Caco-2 (cell line): ENCODE measurements around the gene NUP160. TPM values are rescaled to one million over a fixed set of nuclear protein-coding genes. Genes with fewer than 3 reads are reported as not detected.

ENCODE experiments used
- BruUV-seq: library from RNA; stranded (reverse); fragments of 400-500 nt; replicated peaks from 2 replicates; lab custom pipeline; 2021; lab: Mats Ljungman, UMichigan
- CTCF ChIA-PET: fragments of 300-600 bp; sonication (Branson Sonifier 250); formaldehyde crosslinking; loops from one replicate; lab custom pipeline; 2022; ENCODE audit warnings: antibody characterized with exemption; lab: Charles Lee
- POLR2A ChIA-PET: fragments of 300-600 bp; sonication (Branson Sonifier 250); formaldehyde crosslinking; loops from one replicate; lab custom pipeline; 2022; ENCODE audit warnings: antibody characterized with exemption; lab: Charles Lee
- DNase-seq, 2 experiments: peaks; one replicate each; pipeline versions ENCODE4 v3.0.0 to v3.0.0-alpha.2; 2020 to 2022
- H3K27me3 ChIP-seq: replicated peaks from 2 replicates; pipeline ENCODE4 v1.6.0; 2011; ENCODE audit warnings: low read length; ENCODE audit not compliant: control insufficient read depth, insufficient read depth
- H3K36me3 ChIP-seq: 2 replicates; pipeline ENCODE4 v1.5.1; 2011; ENCODE audit warnings: low read length; ENCODE audit not compliant: control insufficient read depth, insufficient read depth
- H3K4me1 ChIP-seq: fragments of 250-450 bp; sonication (Bioruptor Pico); 2 replicates; pipeline ENCODE4 v1.5.1; 2020; ENCODE audit warnings: mild to moderate bottlenecking
- H3K4me3 ChIP-seq: 2 replicates; pipeline ENCODE4 v1.5.1; 2011; ENCODE audit warnings: low read depth, mild to moderate bottlenecking, control low read depth, low read length
- H3K9me3 ChIP-seq: fragments of 250-450 bp; sonication (Bioruptor Pico); 2 replicates; pipeline ENCODE4 v1.5.1; 2020; ENCODE audit warnings: mild to moderate bottlenecking, moderate library complexity
- H3K27ac Mint-ChIP-seq: one replicate; pipeline ENCODE4 v1.8.0; 2022; ENCODE audit warnings: mixed read lengths; ENCODE audit not compliant: unreplicated experiment
- H3K27me3 Mint-ChIP-seq: one replicate; pipeline ENCODE4 v1.8.0; 2022; ENCODE audit warnings: mixed read lengths; ENCODE audit not compliant: insufficient read depth, unreplicated experiment
- H3K36me3 Mint-ChIP-seq: one replicate; pipeline ENCODE4 v1.8.0; 2022; ENCODE audit warnings: mild to moderate bottlenecking, mixed read lengths; ENCODE audit not compliant: insufficient read depth, unreplicated experiment
- H3K4me1 Mint-ChIP-seq: one replicate; pipeline ENCODE4 v1.8.0; 2022; ENCODE audit warnings: low read depth, mixed read lengths; ENCODE audit not compliant: unreplicated experiment
- H3K4me3 Mint-ChIP-seq: one replicate; pipeline ENCODE4 v1.8.0; 2022; ENCODE audit warnings: mild to moderate bottlenecking, moderate library complexity, mixed read lengths; ENCODE audit not compliant: unreplicated experiment
- H3K9me3 Mint-ChIP-seq: one replicate; pipeline ENCODE4 v1.8.0; 2022; ENCODE audit warnings: mixed read lengths; ENCODE audit not compliant: unreplicated experiment
- intact Hi-C: fragments of 100-400 bp; cut with micrococcal nuclease; formaldehyde crosslinking; loops from one replicate; pipeline ENCODE4 v1.10.0; 2022; ENCODE audit not compliant: unreplicated experiment
- total RNA-seq: library from RNA; stranded (reverse); gene quantifications from 2 replicates; pipeline ENCODE4 v1.2.3, GENCODE V29; 2022
- TF ChIP-seq, protein P1 (sequence below), 2 experiments: fragments of 200-600 bp in 1 of 2; IDR thresholded peaks; 1 replicate in 1 of 2; 2 replicates in 1 of 2; pipeline versions ENCODE4 v1.5.1 to v1.8.0; 2011 to 2022; ENCODE audit warnings: antibody characterized with exemption in 1 of 2, control low read depth in 1 of 2, inconsistent platforms in 1 of 2, low read depth in 1 of 2, low read length in 1 of 2, mild to moderate bottlenecking in 1 of 2, moderate library complexity in 1 of 2; ENCODE audit not compliant: insufficient read depth in 1 of 2, severe bottlenecking in 1 of 2, unreplicated experiment in 1 of 2

NUP160 gene
- total RNA-seq, 1 experiment from 2014 or later: 72.9 TPM

DNA sequence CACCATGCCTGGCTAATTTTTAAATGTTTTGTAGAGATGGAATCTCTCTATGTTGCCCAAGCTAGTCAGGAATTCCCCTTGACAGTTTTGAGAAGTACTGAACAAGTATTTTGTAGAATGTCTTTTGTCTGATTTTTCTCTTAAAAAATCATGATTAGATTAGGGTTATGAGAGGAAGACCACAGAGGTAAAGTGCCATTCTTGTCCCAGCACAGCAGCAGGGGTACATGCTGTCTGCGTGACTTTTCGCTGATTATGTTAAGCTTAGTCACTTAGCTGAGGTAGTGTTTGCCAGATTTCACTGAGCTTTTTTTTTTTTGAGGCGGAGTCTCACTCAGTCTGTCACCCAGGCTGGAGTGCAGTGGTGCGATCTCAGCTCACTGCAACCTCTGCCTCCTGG, 13.6 kb upstream of the NUP160 start:
- CTCF ChIA-PET: interaction anchor here (0.6 kb wide), 1 partner anchor 204 kb away, joined by 3 read pairs; no protein-coding TSS in a partner anchor
- no peak overlapping the region for H3K4me3 ChIP-seq
- no peaks in the 10 kb centered on the region for H3K36me3 ChIP-seq
- BruUV-seq: no TSS peak
- H3K9me3 ChIP-seq: no peaks in the 10 kb centered on the region
- Mint-ChIP-seq H3K27me3 (peaks cover 2% of the 10 kb centered on the region), H3K4me3 (no peak overlapping the region), H3K36me3 (no peaks in the 10 kb centered on the region), H3K4me1 (no peaks in the 10 kb centered on the region), H3K27ac (peak overlapping the region; percentile 50), H3K9me3 (no peaks in the 10 kb centered on the region)
- H3K4me1 ChIP-seq: peaks cover 17% of the 10 kb centered on the region; the same call in 1 of the 2 replicates
- TF ChIP-seq, protein P1, sequence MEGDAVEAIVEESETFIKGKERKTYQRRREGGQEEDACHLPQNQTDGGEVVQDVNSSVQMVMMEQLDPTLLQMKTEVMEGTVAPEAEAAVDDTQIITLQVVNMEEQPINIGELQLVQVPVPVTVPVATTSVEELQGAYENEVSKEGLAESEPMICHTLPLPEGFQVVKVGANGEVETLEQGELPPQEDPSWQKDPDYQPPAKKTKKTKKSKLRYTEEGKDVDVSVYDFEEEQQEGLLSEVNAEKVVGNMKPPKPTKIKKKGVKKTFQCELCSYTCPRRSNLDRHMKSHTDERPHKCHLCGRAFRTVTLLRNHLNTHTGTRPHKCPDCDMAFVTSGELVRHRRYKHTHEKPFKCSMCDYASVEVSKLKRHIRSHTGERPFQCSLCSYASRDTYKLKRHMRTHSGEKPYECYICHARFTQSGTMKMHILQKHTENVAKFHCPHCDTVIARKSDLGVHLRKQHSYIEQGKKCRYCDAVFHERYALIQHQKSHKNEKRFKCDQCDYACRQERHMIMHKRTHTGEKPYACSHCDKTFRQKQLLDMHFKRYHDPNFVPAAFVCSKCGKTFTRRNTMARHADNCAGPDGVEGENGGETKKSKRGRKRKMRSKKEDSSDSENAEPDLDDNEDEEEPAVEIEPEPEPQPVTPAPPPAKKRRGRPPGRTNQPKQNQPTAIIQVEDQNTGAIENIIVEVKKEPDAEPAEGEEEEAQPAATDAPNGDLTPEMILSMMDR (IDR thresholded peaks at IDR 0.05; ENCODE audit: insufficient read depth in 1 of 2, low read depth in 1 of 2, low read length in 1 of 2, severe bottlenecking in 1 of 2, unreplicated experiment in 1 of 2): no peak
- intact Hi-C loops: loop anchor here (2.0 kb wide), 1 partner anchor 63 kb away; no protein-coding TSS in a partner anchor
- no peaks in the 10 kb centered on the region for H3K27me3 ChIP-seq
- DNase-seq: no peak
- POLR2A ChIA-PET: no interaction called here

DNA sequence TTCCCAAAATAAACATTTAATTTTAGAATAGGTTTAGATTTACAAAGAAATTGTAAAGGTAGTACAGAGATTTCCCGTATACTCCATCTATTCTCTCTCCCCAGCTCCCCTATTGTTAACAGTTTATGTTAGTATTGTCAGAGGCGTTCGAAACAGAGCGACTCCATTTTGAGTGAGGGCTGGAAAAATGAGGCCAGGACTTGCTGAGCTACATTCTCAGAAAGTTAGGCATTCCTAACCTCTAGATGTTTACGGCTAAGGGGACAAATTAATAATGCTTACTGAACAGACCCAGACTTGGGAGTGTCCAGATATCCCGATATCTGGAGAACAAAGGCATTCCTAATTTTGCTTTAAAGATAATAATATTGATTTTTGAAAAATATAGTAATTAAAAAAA, 12.4 kb upstream of the NUP160 start:
- Mint-ChIP-seq H3K27me3 (peaks cover 2% of the 10 kb centered on the region), H3K9me3 (no peaks in the 10 kb centered on the region), H3K27ac (peak overlapping the region; percentile 50), H3K4me1 (no peaks in the 10 kb centered on the region), H3K36me3 (no peaks in the 10 kb centered on the region), H3K4me3 (no peak overlapping the region)
- POLR2A ChIA-PET: interaction anchor here (0.6 kb wide), 1 partner anchor 110 kb away, joined by 3 read pairs; no protein-coding TSS in a partner anchor
- DNase-seq: peak in 1 of 2 experiments; percentile 17
- Histone ChIP-seq H3K36me3 (no peaks in the 10 kb centered on the region), H3K27me3 (no peaks in the 10 kb centered on the region), H3K4me1 (peaks cover 17% of the 10 kb centered on the region; the same call in 1 of the 2 replicates), H3K9me3 (no peaks in the 10 kb centered on the region), H3K4me3 (no peak overlapping the region)
- intact Hi-C loops: loop anchor here (2.0 kb wide), 1 partner anchor 64 kb away; no protein-coding TSS in a partner anchor
- TF ChIP-seq, protein P1 (IDR thresholded peaks at IDR 0.05; ENCODE audit: insufficient read depth in 1 of 2, low read depth in 1 of 2, low read length in 1 of 2, severe bottlenecking in 1 of 2, unreplicated experiment in 1 of 2): no peak
- no TSS peak for BruUV-seq
- CTCF ChIA-PET: no interaction called here

DNA sequence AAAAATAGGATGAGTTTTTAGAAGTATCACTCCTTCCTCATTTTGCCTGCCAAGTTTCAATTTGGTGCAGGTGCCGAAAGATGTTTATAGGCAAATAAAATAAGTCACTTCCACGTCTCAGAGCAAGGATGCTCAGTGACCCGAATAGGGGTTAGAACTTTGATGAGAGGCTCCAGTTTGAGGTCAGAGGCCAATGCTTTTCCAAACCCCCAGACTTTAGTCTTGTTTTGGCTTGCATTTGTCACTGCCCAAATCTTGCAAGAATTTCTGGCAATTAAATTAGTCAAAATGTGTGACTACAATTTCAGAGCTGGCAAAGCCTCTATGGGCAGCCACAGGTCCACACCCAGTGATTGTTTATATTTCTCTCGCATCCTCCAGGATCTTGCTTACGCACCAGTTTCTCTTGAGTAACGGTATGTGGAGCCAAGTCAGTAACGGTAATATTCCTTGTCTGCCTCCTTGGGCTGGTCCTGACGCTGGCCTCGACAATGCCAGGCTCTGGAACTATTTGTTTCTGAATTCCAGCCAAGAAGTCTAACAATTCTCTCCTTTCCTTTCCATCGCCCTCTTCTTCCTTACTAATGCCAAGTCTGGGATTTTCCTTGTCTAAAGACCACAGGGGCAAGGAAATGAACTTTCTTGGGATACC, 9.9 kb upstream of the NUP160 start:
- Mint-ChIP-seq H3K27me3 (no peaks in the 10 kb centered on the region), H3K4me1 (no peaks in the 10 kb centered on the region), H3K4me3 (no peak overlapping the region), H3K27ac (no peak overlapping the region), H3K36me3 (no peaks in the 10 kb centered on the region), H3K9me3 (no peaks in the 10 kb centered on the region)
- intact Hi-C loops: loop anchor here (10.0 kb wide), 3 partner anchors 213 to 483 kb away; partner anchors contain the start of genes MTCH2 and SPI1
- Histone ChIP-seq H3K9me3 (no peaks in the 10 kb centered on the region), H3K4me1 (peaks cover 17% of the 10 kb centered on the region; the same call in 1 of the 2 replicates), H3K4me3 (no peak overlapping the region), H3K36me3 (no peaks in the 10 kb centered on the region), H3K27me3 (no peaks in the 10 kb centered on the region)
- no peak for DNase-seq
- POLR2A ChIA-PET: no interaction called here
- CTCF ChIA-PET: no interaction called here
- TF ChIP-seq, protein P1 (IDR thresholded peaks at IDR 0.05; ENCODE audit: insufficient read depth in 1 of 2, low read depth in 1 of 2, low read length in 1 of 2, severe bottlenecking in 1 of 2, unreplicated experiment in 1 of 2): no peak
- BruUV-seq: no TSS peak
